NCI-H1105 treated with DMSO at 0.1 percent for 48 hours (cell line): ENCODE results near the gene HSPA2.

ENCODE experiments used
- DNase-seq: peaks from one replicate; lab custom pipeline; 2025; lab: John Stamatoyannopoulos, UW

Gene HSPA2

GRCh38 chr14:64540208-64541202, at the start of gene HSPA2:
TSS of gene HSPA2 (plus strand) at chr14:64540741. CDS start at chr14:64540850, 109 bp downstream.
- DNase-seq = no peak

GRCh38 chr14:64491637-64492036, 48.9 kb upstream of the HSPA2 start:
- no peak for DNase-seq

- no peak for DNase-seq
Measured at GRCh38 chr14:64493455-64493854, 47.1 kb upstream of the HSPA2 start.

- no peak for DNase-seq
Measured at GRCh38 chr14:64495252-64495651, 45.3 kb upstream of the HSPA2 start.

- no peak for DNase-seq
Measured at GRCh38 chr14:64496764-64497163, 43.8 kb upstream of the HSPA2 start.

GRCh38 chr14:64500088-64500487, 40.5 kb upstream of the HSPA2 start:
- DNase-seq = no peak

GRCh38 chr14:64501411-64502171, 39.0 kb upstream of the HSPA2 start:
- DNase-seq = no peak

- no peak for DNase-seq
Measured at GRCh38 chr14:64502456-64502855, 38.1 kb upstream of the HSPA2 start.

GRCh38 chr14:64502887-64503433, 37.6 kb upstream of the HSPA2 start:
- DNase-seq = peak; percentile 23

GRCh38 chr14:64503434-64504309, 36.9 kb upstream of the HSPA2 start, which contains the start of gene ZBTB25:
TSS of gene ZBTB25 (minus strand) at chr14:64503838. CDS start at chr14:64490533, 13,305 bp downstream.
- peak; percentile 89 for DNase-seq

- peak; percentile 75 for DNase-seq
Measured at GRCh38 chr14:64504310-64504896, 36.1 kb upstream of the HSPA2 start, which contains the start of gene ZBTB1. TSS of gene ZBTB1 (plus strand) at chr14:64504770. CDS start at chr14:64521505, 16,735 bp downstream.

- peak; percentile 87 for DNase-seq
Measured at GRCh38 chr14:64504897-64505794, 35.4 kb upstream of the HSPA2 start.

GRCh38 chr14:64506721-64507120, 33.8 kb upstream of the HSPA2 start:
- DNase-seq = no peak

- DNase-seq = no peak
Measured at GRCh38 chr14:64507376-64508156, 33.0 kb upstream of the HSPA2 start.

- DNase-seq = no peak
Measured at GRCh38 chr14:64508215-64508776, 32.2 kb upstream of the HSPA2 start.

GRCh38 chr14:64509036-64509435, 31.5 kb upstream of the HSPA2 start:
- DNase-seq = no peak

- peak; percentile 69 for DNase-seq
Measured at GRCh38 chr14:64510825-64511671, 29.5 kb upstream of the HSPA2 start.

- no peak for DNase-seq
Measured at GRCh38 chr14:64513271-64513670, 27.3 kb upstream of the HSPA2 start.
